Measurements from ENCODE around the gene KDM5A. TPM values are rescaled to one million over a fixed set of nuclear protein-coding genes. Genes with fewer than 3 reads are reported as not detected.
"Not testable (repeated sequence)": the region's sequence is repeated elsewhere in the genome, so short reads cannot be mapped to it uniquely, and the experiment has no call there.

KDM5A gene
- polyA plus RNA-seq, 3 donors: 12.2 to 31.4 (median 17.1) TPM

GRCh38 chr12:349625-350024 lies 39.5 kb downstream of the KDM5A start:
- H3K27ac ChIP-seq (ENCODE audit: low read depth in 1 of 2, low read length in 2 of 2); H2AFZ ChIP-seq (ENCODE audit: insufficient read depth, low read depth, low read length, poor library complexity, severe bottlenecking); H3K9me3 ChIP-seq (replicated peaks in 1 of 2; ENCODE audit: control insufficient read depth in 1 of 2, insufficient read depth in 1 of 2, low read length in 2 of 2); H3K4me1 Mint-ChIP-seq; H3K79me2 ChIP-seq (ENCODE audit: insufficient read depth, low read length); H3K27me3 ChIP-seq (ENCODE audit: control insufficient read depth in 2 of 2, insufficient read depth in 2 of 2, low read length in 2 of 2); intact Hi-C loops (cut with micrococcal nuclease); DNase-seq; H3K4me3 ChIP-seq (replicated peaks in 1 of 3; ENCODE audit: low read depth in 2 of 3, low read length in 3 of 3); H3K9me3 Mint-ChIP-seq; H3K4me1 ChIP-seq (ENCODE audit: control insufficient read depth in 1 of 2, insufficient read depth in 2 of 2, low read length in 2 of 2); H3K9ac ChIP-seq (ENCODE audit: insufficient read depth, low read length, poor library complexity, severe bottlenecking); H3K4me2 ChIP-seq (replicated peaks; ENCODE audit: extremely low read depth, low read length, poor library complexity, severe bottlenecking); H3K4me3 Mint-ChIP-seq; H3K27ac Mint-ChIP-seq; H3K27me3 Mint-ChIP-seq (ENCODE audit: low read depth in 3 of 3): not testable (repeated sequence)
- no CpG with 5 or more reads among the region's 7 CpGs for WGBS (ENCODE audit: insufficient coverage)
- H3K36me3 Mint-ChIP-seq: peaks cover 78 to 95% of the 10 kb centered on the region in 2 donors
- peaks cover 39% of the 10 kb centered on the region for H4K20me1 ChIP-seq (ENCODE audit: insufficient read depth, low read length)
- peaks cover 57 to 75% of the 10 kb centered on the region in 2 donors for H3K36me3 ChIP-seq (replicated peaks in 1 of 2; ENCODE audit: control insufficient read depth in 1 of 2, insufficient read depth in 2 of 2, low read length in 2 of 2)

DNA sequence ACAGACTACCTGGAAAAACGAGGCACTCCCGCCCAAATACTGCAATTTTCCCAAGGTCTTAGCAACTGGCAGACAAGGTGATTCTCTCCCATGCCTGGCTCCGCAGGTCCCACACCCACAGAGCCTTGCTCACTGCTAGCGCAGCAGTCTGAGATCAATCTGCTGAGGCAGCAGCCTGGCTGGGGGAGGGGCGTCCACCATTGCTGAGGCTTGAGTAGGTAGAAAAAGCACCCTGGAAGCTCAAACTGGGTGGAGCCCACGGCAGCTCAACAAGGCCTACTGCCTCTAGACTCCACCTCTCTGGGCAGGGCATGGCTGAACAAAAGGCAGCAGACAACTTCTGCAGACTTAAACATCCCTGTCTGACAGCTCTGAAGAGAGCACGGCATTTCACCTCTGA lies 46.1 kb downstream of the KDM5A start:
- H3K36me3 Mint-ChIP-seq: peaks cover 82 to 93% of the 10 kb centered on the region in 2 donors

DNA sequence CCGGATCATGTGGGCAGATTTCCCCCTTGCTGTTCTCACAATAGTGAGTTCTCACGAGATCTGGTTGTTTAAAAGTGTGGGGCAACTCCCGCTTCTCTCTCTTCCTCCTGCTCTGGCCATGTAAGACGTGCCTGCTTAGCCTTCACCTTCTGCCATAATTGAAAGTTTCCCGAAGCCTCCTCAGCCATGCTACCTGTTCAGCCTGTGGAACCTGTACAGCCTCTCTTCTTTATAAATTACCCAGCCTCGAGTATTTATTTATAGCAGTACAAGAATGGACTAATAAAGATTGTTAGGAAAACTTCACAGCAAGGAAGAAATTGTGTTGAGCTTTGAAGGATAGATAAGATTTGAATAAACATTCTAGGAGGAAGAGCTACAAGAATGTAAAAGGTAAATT lies 52.1 kb downstream of the KDM5A start:
- Mint-ChIP-seq H3K27me3 (ENCODE audit: low read depth in 3 of 3) (peaks cover 0 to 2% (median 0%) of the 10 kb centered on the region in 3 donors), H3K4me1 (no peaks in the 10 kb centered on the region), H3K27ac (peak overlapping the region in 5 of 7 donors; percentile 8 to 84 (median 35)), H3K4me3 (no peak overlapping the region), H3K9me3 (no peaks in the 10 kb centered on the region), H3K36me3 (peaks cover 73 to 85% of the 10 kb centered on the region in 2 donors)
- no CpG with 5 or more reads among the region's 6 CpGs for WGBS (ENCODE audit: insufficient coverage)
- Histone ChIP-seq H3K79me2 (ENCODE audit: insufficient read depth, low read length) (peaks cover 35% of the 10 kb centered on the region), H2AFZ (ENCODE audit: insufficient read depth, low read depth, low read length, poor library complexity, severe bottlenecking) (no peak overlapping the region), H3K36me3 (replicated peaks in 1 of 2; ENCODE audit: control insufficient read depth in 1 of 2, insufficient read depth in 2 of 2, low read length in 2 of 2) (peaks cover 77 to 100% of the 10 kb centered on the region in 2 donors), H3K27me3 (ENCODE audit: control insufficient read depth in 2 of 2, insufficient read depth in 2 of 2, low read length in 2 of 2) (no peaks in the 10 kb centered on the region), H3K4me3 (replicated peaks in 1 of 3; ENCODE audit: low read depth in 2 of 3, low read length in 3 of 3) (no peak overlapping the region), H3K4me2 (replicated peaks; ENCODE audit: extremely low read depth, low read length, poor library complexity, severe bottlenecking) (no peak overlapping the region), H3K9ac (ENCODE audit: insufficient read depth, low read length, poor library complexity, severe bottlenecking) (no peak overlapping the region), H4K20me1 (ENCODE audit: insufficient read depth, low read length) (peaks cover 94% of the 10 kb centered on the region), H3K4me1 (ENCODE audit: control insufficient read depth in 1 of 2, insufficient read depth in 2 of 2, low read length in 2 of 2) (no peaks in the 10 kb centered on the region), H3K9me3 (replicated peaks in 1 of 2; ENCODE audit: control insufficient read depth in 1 of 2, insufficient read depth in 1 of 2, low read length in 2 of 2) (no peaks in the 10 kb centered on the region), H3K27ac (ENCODE audit: low read depth in 1 of 2, low read length in 2 of 2) (no peak overlapping the region)
- TF ChIP-seq, protein P1, sequence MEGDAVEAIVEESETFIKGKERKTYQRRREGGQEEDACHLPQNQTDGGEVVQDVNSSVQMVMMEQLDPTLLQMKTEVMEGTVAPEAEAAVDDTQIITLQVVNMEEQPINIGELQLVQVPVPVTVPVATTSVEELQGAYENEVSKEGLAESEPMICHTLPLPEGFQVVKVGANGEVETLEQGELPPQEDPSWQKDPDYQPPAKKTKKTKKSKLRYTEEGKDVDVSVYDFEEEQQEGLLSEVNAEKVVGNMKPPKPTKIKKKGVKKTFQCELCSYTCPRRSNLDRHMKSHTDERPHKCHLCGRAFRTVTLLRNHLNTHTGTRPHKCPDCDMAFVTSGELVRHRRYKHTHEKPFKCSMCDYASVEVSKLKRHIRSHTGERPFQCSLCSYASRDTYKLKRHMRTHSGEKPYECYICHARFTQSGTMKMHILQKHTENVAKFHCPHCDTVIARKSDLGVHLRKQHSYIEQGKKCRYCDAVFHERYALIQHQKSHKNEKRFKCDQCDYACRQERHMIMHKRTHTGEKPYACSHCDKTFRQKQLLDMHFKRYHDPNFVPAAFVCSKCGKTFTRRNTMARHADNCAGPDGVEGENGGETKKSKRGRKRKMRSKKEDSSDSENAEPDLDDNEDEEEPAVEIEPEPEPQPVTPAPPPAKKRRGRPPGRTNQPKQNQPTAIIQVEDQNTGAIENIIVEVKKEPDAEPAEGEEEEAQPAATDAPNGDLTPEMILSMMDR (IDR thresholded peaks at IDR 0.05): no peak
- intact Hi-C loops (cut with micrococcal nuclease): no loop called here
- no peak for DNase-seq

More for the DNA sequence above, 46.1 kb downstream of the KDM5A start:
- H3K4me3 ChIP-seq (replicated peaks in 1 of 3; ENCODE audit: low read depth in 2 of 3, low read length in 3 of 3); H3K4me1 Mint-ChIP-seq; H3K9ac ChIP-seq (ENCODE audit: insufficient read depth, low read length, poor library complexity, severe bottlenecking); H3K4me3 Mint-ChIP-seq; H3K4me2 ChIP-seq (replicated peaks; ENCODE audit: extremely low read depth, low read length, poor library complexity, severe bottlenecking); H3K27ac ChIP-seq (ENCODE audit: low read depth in 1 of 2, low read length in 2 of 2); H2AFZ ChIP-seq (ENCODE audit: insufficient read depth, low read depth, low read length, poor library complexity, severe bottlenecking); H3K27ac Mint-ChIP-seq; intact Hi-C loops (cut with micrococcal nuclease); H3K4me1 ChIP-seq (ENCODE audit: control insufficient read depth in 1 of 2, insufficient read depth in 2 of 2, low read length in 2 of 2); H3K9me3 Mint-ChIP-seq; H3K27me3 Mint-ChIP-seq (ENCODE audit: low read depth in 3 of 3); H3K9me3 ChIP-seq (replicated peaks in 1 of 2; ENCODE audit: control insufficient read depth in 1 of 2, insufficient read depth in 1 of 2, low read length in 2 of 2); DNase-seq; H3K27me3 ChIP-seq (ENCODE audit: control insufficient read depth in 2 of 2, insufficient read depth in 2 of 2, low read length in 2 of 2): not testable (repeated sequence)
- peaks cover 41 to 76% of the 10 kb centered on the region in 2 donors for H3K36me3 ChIP-seq (replicated peaks in 1 of 2; ENCODE audit: control insufficient read depth in 1 of 2, insufficient read depth in 2 of 2, low read length in 2 of 2)
- peaks cover 87% of the 10 kb centered on the region for H4K20me1 ChIP-seq (ENCODE audit: insufficient read depth, low read length)
- WGBS (ENCODE audit: insufficient coverage): 96% methylated on average over 4 of the region's 7 CpGs
- peaks cover 40% of the 10 kb centered on the region for H3K79me2 ChIP-seq (ENCODE audit: insufficient read depth, low read length)

Measured in CD14-positive monocyte (primary cell).